Fibroblast of villous mesenchyme (primary cell): ENCODE measurements around the gene NACC2. TPM values are rescaled to one million over a fixed set of nuclear protein-coding genes. Genes with fewer than 3 reads are reported as not detected.
A peak's percentile ranks its signal among the peaks of the same experiment; 100 is the strongest.

Experiments used
- DNase-seq: peaks from one replicate; pipeline ENCODE4 v3.0.0-alpha.2; 2010; ENCODE audit warnings: low read depth
- H3K4me3 ChIP-seq: 2 replicates; pipeline ENCODE4 v1.5.1; 2011; ENCODE audit warnings: low read depth, mild to moderate bottlenecking, low read length
- CTCF ChIP-seq: IDR thresholded peaks from 2 replicates; pipeline ENCODE4 v1.5.1; 2012; ENCODE audit warnings: low read depth, mild to moderate bottlenecking, low read length; ENCODE audit not compliant: insufficient read depth
- total RNA-seq: library from RNA; depleted of rRNA; stranded (reverse); fragments of >200 nt; gene quantifications from 2 replicates; pipeline ENCODE4 v1.2.3, GENCODE V29; 2012

NACC2 gene
- total RNA-seq, 1 donor = 34.1 TPM

GRCh38 chr9:136127313-136127712, 32.2 kb upstream of the NACC2 start:
- no peak for TF ChIP-seq CTCF

GRCh38 chr9:136124976-136125692, 30.0 kb upstream of the NACC2 start:
- DNase-seq = no peak
- TF ChIP-seq CTCF = no peak
- no peak overlapping the region for H3K4me3 ChIP-seq

More at GRCh38 chr9:136127313-136127712, 32.2 kb upstream of the NACC2 start:
- no peak overlapping the region for H3K4me3 ChIP-seq
- DNase-seq = no peak

GRCh38 chr9:136122425-136123383, 27.6 kb upstream of the NACC2 start:
- DNase-seq = peak; percentile 50
- H3K4me3 ChIP-seq = peak overlapping the region; percentile 29
- TF ChIP-seq CTCF = peak; percentile 97

- DNase-seq = no peak
- H3K4me3 ChIP-seq = no peak overlapping the region
- TF ChIP-seq CTCF = no peak
Measured at GRCh38 chr9:136121801-136122200, 26.7 kb upstream of the NACC2 start.

DNA sequence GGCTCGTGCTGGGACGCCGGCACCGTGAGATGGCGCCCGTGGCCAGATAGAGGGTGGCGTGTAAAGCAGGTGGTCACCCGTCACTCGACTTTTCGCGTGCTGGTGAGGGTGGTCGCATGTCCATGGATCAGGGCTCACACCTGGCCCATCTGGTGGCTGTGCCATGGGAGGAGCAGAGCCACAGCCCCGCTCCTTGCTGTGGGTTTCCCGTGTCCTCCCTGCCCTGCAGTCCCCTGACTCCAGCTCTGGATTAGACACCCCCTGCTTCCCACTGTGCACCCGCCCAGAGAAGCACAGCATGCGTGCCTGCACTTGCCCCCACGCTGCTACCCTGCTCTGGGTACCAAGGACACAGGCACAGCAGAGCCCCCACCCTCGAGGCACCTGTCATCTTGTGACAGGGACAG, 25.4 kb upstream of the NACC2 start:
- TF ChIP-seq CTCF = no peak
- no peak overlapping the region for H3K4me3 ChIP-seq
- DNase-seq = no peak

DNA sequence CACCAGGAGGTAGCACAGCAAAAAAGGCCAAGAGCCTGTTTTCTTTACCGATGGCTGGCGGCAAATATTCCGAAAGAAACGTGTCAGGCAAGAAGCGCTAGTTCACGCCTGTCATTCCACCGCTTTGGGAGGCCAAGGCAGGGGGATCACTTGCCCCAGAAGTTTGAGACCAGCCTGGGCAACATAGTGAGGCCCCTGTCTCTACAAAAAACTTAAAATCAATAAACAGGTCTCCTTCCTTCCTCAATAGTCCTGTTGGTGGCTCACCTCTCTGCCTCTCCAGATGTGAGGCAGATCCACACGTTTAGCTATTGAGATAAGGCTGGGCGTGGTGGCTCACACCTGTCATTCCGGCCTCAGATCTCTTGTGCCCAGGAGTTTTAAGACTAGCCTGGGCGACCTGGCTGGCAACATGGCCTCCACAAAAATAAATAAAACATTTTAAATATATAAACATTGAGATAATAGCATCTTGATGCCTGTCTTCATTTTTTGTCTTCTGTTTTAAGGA, 24.8 kb upstream of the NACC2 start:
- TF ChIP-seq CTCF = no peak
- DNase-seq = no peak
- H3K4me3 ChIP-seq = peak overlapping the region; percentile 73
